Measurements from ENCODE around the gene VMP1.
"Not testable (repeated sequence)": the region's sequence is repeated elsewhere in the genome, so short reads cannot be mapped to it uniquely, and the experiment has no call there.

Gene VMP1

DNA sequence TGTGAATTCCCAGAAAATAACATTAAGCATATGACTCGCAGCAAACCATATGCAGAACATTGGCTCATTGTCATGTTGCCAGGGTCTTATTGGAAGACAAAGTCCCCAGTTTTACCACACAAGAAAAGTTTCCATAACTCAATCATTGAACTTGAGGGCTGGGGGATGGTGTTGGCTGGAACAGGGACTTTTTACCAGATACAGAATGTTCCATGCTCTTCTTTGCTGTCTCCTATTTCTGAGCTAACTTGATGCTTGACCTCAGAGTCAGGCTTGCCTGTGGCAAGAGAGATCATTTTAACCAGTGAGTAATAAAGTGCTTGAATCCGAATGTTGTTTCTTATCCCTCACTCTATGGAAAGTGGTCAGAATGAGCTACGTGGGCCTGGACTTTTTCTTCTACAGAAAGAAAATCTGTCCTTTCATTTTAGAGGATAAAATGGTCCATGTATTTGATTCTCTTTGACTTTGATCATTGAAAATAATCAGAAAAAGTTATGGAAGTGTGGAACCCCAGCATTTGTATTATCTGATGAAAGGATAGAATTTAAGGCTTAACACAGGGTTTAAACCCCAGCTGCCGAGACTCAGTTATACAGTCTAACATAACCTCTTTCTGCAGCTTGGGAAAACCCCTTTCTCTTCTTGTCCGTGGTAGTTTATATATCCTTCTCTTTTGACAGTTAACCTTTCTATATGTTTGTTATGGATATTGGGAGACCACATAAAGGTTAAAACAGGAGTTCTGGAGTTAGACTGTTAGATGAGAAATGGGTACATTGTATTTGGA lies 118.3 kb downstream of the VMP1 start:
- no peak overlapping the region for H3K4me3 ChIP-seq (ENCODE audit: low read length)
- peak; percentile 89 for DNase-seq (ENCODE audit: low read depth)
- TF ChIP-seq, protein P1, sequence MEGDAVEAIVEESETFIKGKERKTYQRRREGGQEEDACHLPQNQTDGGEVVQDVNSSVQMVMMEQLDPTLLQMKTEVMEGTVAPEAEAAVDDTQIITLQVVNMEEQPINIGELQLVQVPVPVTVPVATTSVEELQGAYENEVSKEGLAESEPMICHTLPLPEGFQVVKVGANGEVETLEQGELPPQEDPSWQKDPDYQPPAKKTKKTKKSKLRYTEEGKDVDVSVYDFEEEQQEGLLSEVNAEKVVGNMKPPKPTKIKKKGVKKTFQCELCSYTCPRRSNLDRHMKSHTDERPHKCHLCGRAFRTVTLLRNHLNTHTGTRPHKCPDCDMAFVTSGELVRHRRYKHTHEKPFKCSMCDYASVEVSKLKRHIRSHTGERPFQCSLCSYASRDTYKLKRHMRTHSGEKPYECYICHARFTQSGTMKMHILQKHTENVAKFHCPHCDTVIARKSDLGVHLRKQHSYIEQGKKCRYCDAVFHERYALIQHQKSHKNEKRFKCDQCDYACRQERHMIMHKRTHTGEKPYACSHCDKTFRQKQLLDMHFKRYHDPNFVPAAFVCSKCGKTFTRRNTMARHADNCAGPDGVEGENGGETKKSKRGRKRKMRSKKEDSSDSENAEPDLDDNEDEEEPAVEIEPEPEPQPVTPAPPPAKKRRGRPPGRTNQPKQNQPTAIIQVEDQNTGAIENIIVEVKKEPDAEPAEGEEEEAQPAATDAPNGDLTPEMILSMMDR (conservative IDR thresholded peaks at IDR 0.05; ENCODE audit: low read length), result no peak

DNA sequence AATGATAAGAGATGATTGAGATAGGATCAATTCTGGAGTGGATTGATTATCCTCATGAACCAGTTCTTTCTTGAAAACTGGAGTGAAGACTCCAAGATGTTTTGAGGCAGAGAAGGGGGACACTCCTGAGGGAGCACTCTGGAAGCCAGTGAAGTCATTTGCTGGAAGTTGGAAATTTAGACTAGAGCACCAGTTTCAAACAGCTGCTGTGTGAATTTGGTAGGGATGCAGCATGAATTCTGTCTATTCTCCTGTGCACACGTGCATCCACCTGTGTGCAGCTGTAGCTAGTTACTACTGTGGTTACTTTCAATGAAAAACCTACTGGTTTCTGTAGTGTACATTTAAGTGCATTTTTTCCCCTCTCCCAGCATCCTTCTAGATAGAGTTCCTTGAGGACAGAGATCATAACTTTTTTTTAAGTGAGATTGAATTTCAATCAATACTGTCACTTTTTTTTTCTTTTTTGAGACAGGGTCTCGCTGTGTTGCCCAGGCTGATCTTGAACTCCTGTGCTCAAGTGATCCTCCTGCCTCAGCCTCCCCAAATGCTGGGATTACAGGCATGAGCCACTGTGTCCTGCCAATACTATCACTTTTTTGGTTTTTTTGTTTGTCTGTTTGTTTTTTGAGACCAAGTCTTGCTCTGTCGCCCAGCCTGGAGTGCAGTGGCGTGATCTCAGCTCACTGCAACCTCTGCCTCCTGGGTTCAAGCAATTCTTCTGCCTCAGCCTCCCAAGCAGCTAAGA lies 119.4 kb downstream of the VMP1 start:
- no peak overlapping the region for H3K4me3 ChIP-seq (ENCODE audit: low read length)
- DNase-seq (ENCODE audit: low read depth), result no peak
- TF ChIP-seq, protein P1 (conservative IDR thresholded peaks at IDR 0.05; ENCODE audit: low read length), result no peak

DNA sequence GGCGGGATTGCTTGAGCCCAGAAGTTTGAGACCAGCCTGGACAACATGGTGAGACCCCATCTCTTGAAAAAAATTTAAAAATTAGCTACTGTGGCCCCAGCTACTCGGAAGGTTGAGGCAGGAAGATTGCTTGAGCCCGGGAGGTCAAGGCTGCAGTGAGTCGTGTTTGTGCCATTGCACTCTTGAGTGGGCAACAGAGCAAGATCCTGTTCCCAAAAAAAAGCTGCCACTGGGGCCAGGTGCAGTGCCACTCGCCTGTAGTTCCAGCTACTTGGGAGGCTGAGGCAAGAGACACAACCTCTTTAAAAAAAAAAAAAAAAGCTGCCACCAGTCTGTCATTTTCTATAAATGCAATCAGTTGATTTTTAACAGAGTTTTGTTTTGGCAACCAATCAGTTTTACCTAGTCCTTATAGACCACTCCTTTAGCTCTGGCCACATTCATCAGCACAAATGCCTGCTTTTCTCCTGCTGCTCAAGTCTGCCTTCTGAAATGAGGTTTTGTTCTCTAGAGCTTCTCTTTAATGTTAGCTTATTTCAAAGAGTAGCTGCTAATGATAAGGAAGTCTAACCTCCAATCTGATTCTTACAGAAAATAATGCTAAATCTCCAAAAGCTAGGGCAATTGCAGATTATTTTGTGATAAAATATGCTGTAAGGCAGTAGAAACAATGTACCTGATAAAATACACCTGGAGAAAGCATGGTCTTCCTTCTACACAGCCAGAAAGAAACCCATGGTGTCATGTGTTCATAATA lies 120.4 kb downstream of the VMP1 start:
- TF ChIP-seq, protein P1 (conservative IDR thresholded peaks at IDR 0.05; ENCODE audit: low read length), result no peak
- no peak for DNase-seq (ENCODE audit: low read depth)
- H3K4me3 ChIP-seq (ENCODE audit: low read length), result no peak overlapping the region

DNA sequence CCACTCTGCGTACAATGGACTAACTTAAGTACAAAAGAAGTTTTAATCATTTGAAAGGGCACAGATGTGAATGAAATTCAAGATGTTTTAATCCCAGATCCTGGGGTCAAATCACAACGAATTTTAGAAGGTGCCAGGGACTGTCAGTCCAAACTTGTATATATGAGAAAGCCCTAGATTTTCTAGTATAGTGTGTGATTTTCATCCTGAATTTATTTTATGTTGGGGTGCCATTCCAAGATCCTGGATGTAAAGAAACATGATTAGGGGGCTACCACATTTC lies 121.0 kb downstream of the VMP1 start:
- TF ChIP-seq, protein P1 (conservative IDR thresholded peaks at IDR 0.05; ENCODE audit: low read length), result no peak
- H3K4me3 ChIP-seq (ENCODE audit: low read length), result no peak overlapping the region
- DNase-seq (ENCODE audit: low read depth), result no peak

DNA sequence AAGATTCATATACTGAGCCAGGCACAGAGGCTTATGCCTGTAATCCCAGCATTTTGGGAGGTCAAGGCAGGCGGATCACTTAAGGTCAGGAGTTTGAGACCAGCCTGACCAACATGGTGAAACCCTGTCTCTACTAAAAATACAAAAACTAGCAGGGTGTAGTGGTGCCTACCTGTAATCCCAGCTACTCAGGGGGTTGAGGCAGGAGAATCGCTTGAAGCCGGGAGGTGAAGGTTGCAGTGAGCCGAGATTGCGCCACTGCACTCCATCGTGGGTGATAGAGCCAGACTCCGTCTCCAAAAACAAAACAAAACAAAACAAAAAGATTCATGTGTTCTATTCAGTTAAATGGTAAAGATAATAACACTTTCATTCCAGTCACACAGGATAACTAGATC lies 121.4 kb downstream of the VMP1 start:
- not testable (repeated sequence) for DNase-seq (ENCODE audit: low read depth)
- peak overlapping the region; percentile 10 for H3K4me3 ChIP-seq (ENCODE audit: low read length)

DNA sequence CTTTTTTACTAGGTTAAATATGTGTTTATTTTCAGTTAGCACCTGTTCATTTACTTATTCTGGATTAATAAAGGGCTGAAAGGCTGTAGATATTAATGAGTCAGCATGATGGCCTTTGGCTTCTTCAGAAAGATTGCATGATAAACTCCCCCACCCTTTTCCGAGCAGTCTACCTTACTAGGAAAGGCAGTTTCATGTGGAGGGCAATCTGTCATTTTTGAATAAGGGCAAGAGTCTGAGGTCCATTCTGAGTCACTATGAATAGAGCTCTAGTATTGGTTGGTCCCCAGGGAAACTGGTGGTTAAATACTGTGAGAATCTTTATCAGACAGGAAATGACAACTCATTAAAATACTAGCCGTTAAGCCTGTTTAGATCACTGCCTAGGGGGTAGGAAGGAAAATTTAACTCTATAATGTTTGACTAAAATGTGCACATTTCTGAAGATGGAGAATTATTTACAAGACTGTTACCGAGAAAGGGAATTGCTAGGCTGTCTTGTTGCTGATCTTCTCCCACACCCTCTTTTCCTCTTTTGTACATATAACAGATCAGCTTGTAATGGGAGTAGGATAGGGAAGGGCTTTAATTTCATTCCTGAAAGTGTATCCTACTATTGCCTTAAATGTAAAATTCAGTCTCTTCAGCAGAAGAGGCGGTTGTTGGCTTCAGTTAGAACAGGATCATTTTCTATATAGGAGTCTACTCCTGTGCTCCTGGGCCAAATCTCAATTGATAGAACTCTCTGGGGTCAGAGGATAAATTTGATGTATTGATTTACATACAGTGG lies 122.0 kb downstream of the VMP1 start:
- TF ChIP-seq, protein P1 (conservative IDR thresholded peaks at IDR 0.05; ENCODE audit: low read length), result no peak
- peak; percentile 98 for DNase-seq (ENCODE audit: low read depth)
- peak overlapping the region; percentile 45 for H3K4me3 ChIP-seq (ENCODE audit: low read length)
